Esophagus squamous epithelium (tissue), 5 donors: ENCODE data around the gene C15orf61. TPM values are rescaled to one million over a fixed set of nuclear protein-coding genes. Genes with fewer than 3 reads are reported as not detected.

ENCODE experiments used
- DNase-seq: peaks from one replicate; lab custom pipeline; 2025; lab: John Stamatoyannopoulos, UW
- H3K27ac ChIP-seq, 4 donors: fragments of 200-600 bp; sonication (generic); one replicate each; pipeline ENCODE4 v1.5.1; 2016 to 2019; ENCODE audit warnings: mild to moderate bottlenecking in 1 of 4
- H3K27me3 ChIP-seq, 4 donors: fragments of 200-600 bp; sonication (generic); 1 replicate in 3 of 4; 2 replicates in 1 of 4; pipeline versions ENCODE4 v1.5.1 to v1.6.0; 2017 to 2021; ENCODE audit warnings: antibody characterized with exemption in 1 of 4
- H3K36me3 ChIP-seq, 3 donors: fragments of 200-600 bp; sonication (generic); one replicate each; pipeline ENCODE4 v1.5.1; 2016 to 2019
- H3K4me1 ChIP-seq, 3 donors: fragments of 200-600 bp; sonication (generic); one replicate each; pipeline ENCODE4 v1.5.1; 2017 to 2019
- H3K4me3 ChIP-seq, 4 donors: fragments of 200-600 bp; sonication (generic); 1 replicate in 3 of 4; 2 replicates in 1 of 4; pipeline ENCODE4 v1.5.1; 2016 to 2019; ENCODE audit warnings: mild to moderate bottlenecking in 2 of 4, moderate library complexity in 1 of 4
- H3K9me3 ChIP-seq, 3 donors: fragments of 200-600 bp; sonication (generic); one replicate each; pipeline ENCODE4 v1.5.1; 2016 to 2019
- POLR2A ChIP-seq, 4 donors: fragments of 450-650 bp; IDR thresholded peaks; one replicate each; pipeline ENCODE4 v1.6.1; 2017; ENCODE audit warnings: antibody characterized with exemption in 4 of 4, mild to moderate bottlenecking in 4 of 4, moderate library complexity in 3 of 4
- WGBS, 2 donors: methylation state at CpG; one replicate each; pipeline ENCODE4 v1.1.5; 2018; 5-methylcytosine and 5-hydroxymethylcytosine counted together
- intact Hi-C: fragments of 100-400 bp; cut with DNase I; formaldehyde crosslinking; loops from one replicate; pipeline ENCODE4 v1.15.0; 2022
- total RNA-seq, 4 donors: library from RNA; depleted of rRNA; stranded (reverse); fragments of >200 nt; gene quantifications; one replicate each; pipeline ENCODE4 v1.1.0, GENCODE V29; 2016
- TF ChIP-seq, protein P1 (sequence below), 6 experiments: fragments of 450-650 bp in 4 of 6; fragments of 200-600 bp in 2 of 6; sonication (generic) in 2 of 6; IDR thresholded peaks; one replicate each; pipeline ENCODE4 v1.5.1; 2016 to 2019; ENCODE audit warnings: antibody characterized with exemption in 6 of 6, mild to moderate bottlenecking in 4 of 6, moderate library complexity in 4 of 6
- donor health status: DM: yes; HTN: yes; CAD: no.

C15orf61 gene
- total RNA-seq, 4 donors from 2014 or later: 2.0 to 9.0 (median 3.5) TPM

DNA sequence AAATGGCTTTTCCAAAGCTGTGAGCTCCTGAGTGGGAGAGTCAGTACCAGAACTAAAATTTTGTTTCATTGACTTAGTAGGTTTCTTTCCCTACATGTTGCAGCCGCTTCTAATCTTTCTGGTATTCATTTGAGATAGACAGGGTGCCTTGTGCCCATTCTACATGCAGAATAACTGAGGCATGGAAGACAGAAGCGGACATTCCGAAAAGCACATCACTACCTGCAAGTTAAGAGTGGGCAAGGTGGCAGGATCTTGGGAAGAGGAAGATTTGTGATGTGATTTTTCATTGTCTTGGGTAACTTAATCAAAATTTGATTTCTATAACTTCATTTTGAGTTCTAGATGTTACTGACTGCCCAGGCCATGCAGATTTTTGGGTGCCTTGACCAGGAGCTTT is 23.5 kb downstream of the C15orf61 start:
- no peaks in the 10 kb centered on the region for H3K27me3 ChIP-seq

DNA sequence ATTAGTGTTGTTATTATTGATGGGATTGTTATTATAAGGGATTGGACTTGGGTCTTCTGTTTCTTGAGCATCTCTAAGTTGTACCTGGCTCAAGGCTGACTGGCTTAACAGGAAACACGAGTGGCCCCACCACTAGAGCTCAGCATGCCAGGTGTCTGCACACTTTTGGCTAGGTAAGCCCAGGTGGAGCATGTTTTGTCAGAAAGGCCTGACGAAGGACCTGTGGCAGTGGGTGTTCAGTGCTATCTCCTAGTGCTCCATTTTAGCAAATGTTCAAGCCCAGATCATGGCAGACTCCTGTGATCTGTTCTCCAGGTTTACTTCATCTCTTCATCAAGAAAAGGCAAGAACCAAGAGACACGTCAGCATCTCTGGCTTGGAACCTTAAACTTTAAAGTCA is 24.9 kb downstream of the C15orf61 start:
- no peaks in the 10 kb centered on the region for H3K9me3 ChIP-seq
- H3K4me1 ChIP-seq: peaks cover 11 to 66% (median 13%) of the 10 kb centered on the region in 3 donors
- H3K36me3 ChIP-seq: peaks cover 0 to 20% (median 0%) of the 10 kb centered on the region in 3 donors
- no peak overlapping the region for H3K4me3 ChIP-seq
- TF ChIP-seq, protein P1, sequence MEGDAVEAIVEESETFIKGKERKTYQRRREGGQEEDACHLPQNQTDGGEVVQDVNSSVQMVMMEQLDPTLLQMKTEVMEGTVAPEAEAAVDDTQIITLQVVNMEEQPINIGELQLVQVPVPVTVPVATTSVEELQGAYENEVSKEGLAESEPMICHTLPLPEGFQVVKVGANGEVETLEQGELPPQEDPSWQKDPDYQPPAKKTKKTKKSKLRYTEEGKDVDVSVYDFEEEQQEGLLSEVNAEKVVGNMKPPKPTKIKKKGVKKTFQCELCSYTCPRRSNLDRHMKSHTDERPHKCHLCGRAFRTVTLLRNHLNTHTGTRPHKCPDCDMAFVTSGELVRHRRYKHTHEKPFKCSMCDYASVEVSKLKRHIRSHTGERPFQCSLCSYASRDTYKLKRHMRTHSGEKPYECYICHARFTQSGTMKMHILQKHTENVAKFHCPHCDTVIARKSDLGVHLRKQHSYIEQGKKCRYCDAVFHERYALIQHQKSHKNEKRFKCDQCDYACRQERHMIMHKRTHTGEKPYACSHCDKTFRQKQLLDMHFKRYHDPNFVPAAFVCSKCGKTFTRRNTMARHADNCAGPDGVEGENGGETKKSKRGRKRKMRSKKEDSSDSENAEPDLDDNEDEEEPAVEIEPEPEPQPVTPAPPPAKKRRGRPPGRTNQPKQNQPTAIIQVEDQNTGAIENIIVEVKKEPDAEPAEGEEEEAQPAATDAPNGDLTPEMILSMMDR (IDR thresholded peaks at IDR 0.05): no peak
- TF ChIP-seq POLR2A (IDR thresholded peaks at IDR 0.05): no peak
- 68 to 83% methylated on average over 3 of the region's 3 CpGs for WGBS, 2 donors
- no peaks in the 10 kb centered on the region for H3K27me3 ChIP-seq
- no peak for DNase-seq
- intact Hi-C loops: no loop called here
- no peak overlapping the region for H3K27ac ChIP-seq

More for the DNA sequence above, 23.5 kb downstream of the C15orf61 start:
- Histone ChIP-seq H3K27ac (no peak overlapping the region), H3K4me1 (peaks cover 13 to 68% (median 16%) of the 10 kb centered on the region in 3 donors), H3K4me3 (no peak overlapping the region), H3K36me3 (peaks cover 0 to 11% (median 0%) of the 10 kb centered on the region in 3 donors), H3K9me3 (no peaks in the 10 kb centered on the region)
- no peak for TF ChIP-seq POLR2A (IDR thresholded peaks at IDR 0.05)
- TF ChIP-seq, protein P1 (IDR thresholded peaks at IDR 0.05): no peak
- no peak for DNase-seq
- intact Hi-C loops: no loop called here
- WGBS, 2 donors: 80 to 92% methylated on average over 3 of the region's 3 CpGs

DNA sequence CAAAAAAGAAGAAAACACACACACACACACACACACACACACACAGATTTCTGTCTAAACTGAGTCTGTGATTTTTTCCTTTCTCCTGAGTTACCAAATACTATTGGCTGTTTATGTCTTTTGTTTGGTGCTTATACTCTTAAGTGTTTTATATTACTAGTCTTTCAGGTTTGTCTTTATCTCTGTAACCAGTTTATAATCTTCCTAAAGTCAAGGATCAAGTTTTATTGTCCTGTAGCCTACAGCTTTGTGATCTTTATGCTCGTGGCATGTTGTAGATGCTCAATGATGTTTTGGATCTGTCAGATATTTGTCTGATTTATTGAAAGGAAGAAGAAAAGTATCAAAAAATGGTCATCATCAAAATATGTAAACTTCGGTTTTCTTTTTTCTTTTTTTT is 26.1 kb downstream of the C15orf61 start:
- intact Hi-C loops: no loop called here
- DNase-seq: no peak
- Histone ChIP-seq H3K36me3 (peaks cover 0 to 32% (median 0%) of the 10 kb centered on the region in 3 donors), H3K27me3 (no peaks in the 10 kb centered on the region), H3K9me3 (no peaks in the 10 kb centered on the region), H3K27ac (no peak overlapping the region), H3K4me3 (no peak overlapping the region), H3K4me1 (peaks cover 11 to 59% (median 13%) of the 10 kb centered on the region in 3 donors)
- no peak for TF ChIP-seq POLR2A (IDR thresholded peaks at IDR 0.05)
- TF ChIP-seq, protein P1 (IDR thresholded peaks at IDR 0.05): no peak
- 74 to 83% methylated on average over 2 of the region's 2 CpGs for WGBS, 2 donors

DNA sequence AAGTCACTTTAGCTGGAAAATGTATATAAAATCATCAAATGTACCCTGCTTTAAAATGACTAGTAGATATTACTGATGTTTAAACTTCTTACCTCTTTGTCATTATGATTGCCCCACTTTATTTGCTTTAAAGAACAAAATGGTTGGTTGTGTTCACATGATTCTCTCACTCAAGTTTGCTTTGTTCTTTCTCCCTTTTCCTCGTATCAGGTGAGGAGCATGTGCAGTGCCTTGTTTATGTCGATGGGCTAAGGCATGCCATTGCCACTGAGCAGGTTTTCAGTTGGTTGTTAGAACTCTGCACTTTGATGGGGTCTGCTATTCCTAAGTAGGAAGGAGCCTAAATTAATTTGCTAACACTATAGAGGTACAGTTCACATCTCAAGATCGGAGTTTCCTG is 26.9 kb downstream of the C15orf61 start:
- 65 to 68% methylated on average over 3 of the region's 3 CpGs for WGBS, 2 donors
- Histone ChIP-seq H3K27me3 (no peaks in the 10 kb centered on the region), H3K36me3 (peaks cover 0 to 40% (median 0%) of the 10 kb centered on the region in 3 donors), H3K4me3 (no peak overlapping the region), H3K4me1 (peaks cover 11 to 58% (median 13%) of the 10 kb centered on the region in 3 donors), H3K27ac (peak overlapping the region in 2 of 4 donors; percentile 11 to 17), H3K9me3 (no peaks in the 10 kb centered on the region)
- DNase-seq: no peak
- intact Hi-C loops: no loop called here
- no peak for TF ChIP-seq POLR2A (IDR thresholded peaks at IDR 0.05)
- TF ChIP-seq, protein P1 (IDR thresholded peaks at IDR 0.05): no peak

DNA sequence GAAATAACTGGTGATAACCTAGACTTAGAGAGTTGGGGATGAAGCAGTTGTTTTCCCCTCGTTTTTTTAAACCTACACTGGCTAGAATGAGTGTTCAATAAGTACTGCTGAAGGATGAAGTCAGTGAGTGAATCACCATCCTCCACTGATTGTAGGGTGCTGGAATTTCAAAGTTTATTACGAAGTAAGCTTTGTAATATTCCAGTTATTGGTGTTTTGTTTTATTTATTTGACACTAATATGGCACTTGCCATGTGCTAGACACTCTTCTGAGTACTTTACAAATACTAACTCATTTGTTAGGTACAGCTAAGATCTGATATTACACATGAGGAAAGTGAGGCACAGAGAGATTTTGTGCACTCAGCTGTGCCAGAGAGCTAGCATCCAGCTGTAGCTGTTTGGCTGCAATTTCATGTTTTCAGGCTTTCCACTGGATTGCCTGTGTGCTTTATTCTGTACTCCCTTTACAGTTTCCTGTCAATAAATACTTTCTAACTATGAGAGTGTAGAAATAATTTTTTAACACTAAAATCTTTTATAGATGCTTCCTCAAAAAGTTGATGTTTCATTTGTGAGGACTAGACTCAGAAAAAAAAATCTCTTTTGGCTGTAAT is 27.4 kb downstream of the C15orf61 start:
- no peak for DNase-seq
- Histone ChIP-seq H3K27me3 (no peaks in the 10 kb centered on the region), H3K27ac (peak overlapping the region in 2 of 4 donors; percentile 11 to 17), H3K9me3 (no peaks in the 10 kb centered on the region), H3K4me1 (peaks cover 6 to 53% (median 12%) of the 10 kb centered on the region in 3 donors), H3K4me3 (no peak overlapping the region), H3K36me3 (peaks cover 0 to 45% (median 0%) of the 10 kb centered on the region in 3 donors)
- intact Hi-C loops: no loop called here
- TF ChIP-seq, protein P1 (IDR thresholded peaks at IDR 0.05): no peak
- no peak for TF ChIP-seq POLR2A (IDR thresholded peaks at IDR 0.05)
- WGBS, 2 donors: 46 to 57% methylated on average over 2 of the region's 2 CpGs
